HepG2 (cell line): ENCODE data around the gene TSNAXIP1. TPM values are rescaled to one million over a fixed set of nuclear protein-coding genes. Genes with fewer than 3 reads are reported as not detected.

Experiments
- ARNT ChIP-seq: fragments of 450-650 bp; IDR thresholded peaks from 2 replicates; pipeline ENCODE4 v1.6.1; 2017
- DNMT3B ChIP-seq: conservative IDR thresholded peaks from 2 replicates; pipeline ENCODE4 v1.6.1; 2016; ENCODE audit warnings: missing biosample characterization, control low read depth
- ERF ChIP-seq: IDR thresholded peaks from 2 replicates; pipeline ENCODE4 v1.6.1; 2018; ENCODE audit warnings: missing biosample characterization, missing genetic modification reagents
- GABPA ChIP-seq, 2 experiments: IDR thresholded peaks; 2 replicates each; pipeline ENCODE4 v1.6.1; 2011 to 2016; ENCODE audit warnings: low read depth in 2 of 2, low read length in 1 of 2, missing biosample characterization in 1 of 2, missing genetic modification characterization in 1 of 2
- GTF3A ChIP-seq: sonication (generic); formaldehyde crosslinking; conservative IDR thresholded peaks from 2 replicates; pipeline ENCODE4 v1.4.0; 2020; ENCODE audit warnings: mild to moderate bottlenecking, missing genetic modification reagents
- NFE2L1 ChIP-seq: sonication (generic); formaldehyde crosslinking; IDR thresholded peaks from 2 replicates; pipeline ENCODE4 v1.4.0; 2020; ENCODE audit warnings: missing genetic modification reagents, mild to moderate bottlenecking, borderline replicate concordance
- SNAPC4 ChIP-seq: sonication (generic); formaldehyde crosslinking; IDR thresholded peaks from 2 replicates; pipeline ENCODE4 v1.4.0; 2020; ENCODE audit warnings: mild to moderate bottlenecking, missing genetic modification reagents
- TAF1 ChIP-seq: sonication (generic); formaldehyde crosslinking; IDR thresholded peaks from 2 replicates; pipeline ENCODE4 v1.4.0; 2020; ENCODE audit warnings: missing genetic modification reagents
- ZFX ChIP-seq: sonication (generic); formaldehyde crosslinking; IDR thresholded peaks from 2 replicates; pipeline ENCODE4 v1.4.0; 2020; ENCODE audit warnings: mild to moderate bottlenecking, low read depth, missing genetic modification reagents, moderate library complexity
- ZNF138 ChIP-seq: sonication (generic); formaldehyde crosslinking; IDR thresholded peaks from 2 replicates; pipeline ENCODE4 v1.5.0; 2020; ENCODE audit warnings: mild to moderate bottlenecking, low read depth, missing genetic modification reagents
- ZNF343 ChIP-seq: sonication (generic); formaldehyde crosslinking; IDR thresholded peaks from 2 replicates; pipeline ENCODE4 v1.4.0; 2020; ENCODE audit warnings: mild to moderate bottlenecking, missing genetic modification reagents
- ZNF350 ChIP-seq: sonication (generic); formaldehyde crosslinking; IDR thresholded peaks from 2 replicates; pipeline ENCODE4 v1.4.0; 2020; ENCODE audit warnings: mild to moderate bottlenecking, low read depth, missing genetic modification reagents, borderline replicate concordance
- ZNF549 ChIP-seq: sonication (generic); formaldehyde crosslinking; IDR thresholded peaks from 2 replicates; pipeline ENCODE4 v1.5.0; 2020; ENCODE audit warnings: missing genetic modification reagents
- ZNF775 ChIP-seq: sonication (generic); formaldehyde crosslinking; IDR thresholded peaks from 2 replicates; pipeline ENCODE4 v1.4.0; 2020; ENCODE audit warnings: missing genetic modification reagents, mild to moderate bottlenecking, moderate library complexity, borderline replicate concordance
- ZNF777 ChIP-seq: sonication (generic); formaldehyde crosslinking; IDR thresholded peaks from 2 replicates; pipeline ENCODE4 v1.4.0; 2020; ENCODE audit warnings: missing genetic modification reagents
- ZNF792 ChIP-seq: IDR thresholded peaks from 2 replicates; pipeline ENCODE4 v1.6.1; 2016
- ZNF891 ChIP-seq: sonication (generic); formaldehyde crosslinking; IDR thresholded peaks from 2 replicates; pipeline ENCODE4 v1.5.0; 2020; ENCODE audit warnings: mild to moderate bottlenecking, missing genetic modification reagents
- polyA plus RNA-seq, 8 experiments: library from polyadenylated mRNA; depleted of rRNA in 3 of 8; stranded (reverse) in 7 of 8; unstranded in 1 of 8; fragments of >200 nt; fragmentation: Illumina TruSeq in 4 of 8; extraction: Trizol in 4 of 8; gene quantifications; 2 replicates each; pipeline versions ENCODE4 v1.2.1 to v1.2.3, GENCODE V29; 2011 to 2016; ENCODE audit warnings: low read depth in 4 of 8, missing spikeins in 1 of 8, mixed read lengths in 1 of 8; ENCODE audit not compliant: insufficient read depth in 1 of 8
- total RNA-seq, 5 experiments: library from RNA; depleted of rRNA; stranded (reverse); fragments of >200 nt; fragmentation: Illumina TruSeq; extraction: Trizol; gene quantifications; 2 replicates each; pipeline ENCODE4 v1.2.3, GENCODE V29; 2016; ENCODE audit warnings: low read depth in 1 of 5
- TF ChIP-seq, protein P1 (sequence below): sonication (generic); formaldehyde crosslinking; IDR thresholded peaks from 2 replicates; pipeline ENCODE4 v1.5.1; 2020; ENCODE audit warnings: missing genetic modification reagents, mild to moderate bottlenecking, borderline replicate concordance
- TF ChIP-seq, protein P2 (sequence below): fragments of 450-650 bp; IDR thresholded peaks from 2 replicates; pipeline ENCODE4 v1.6.1; 2016

The TSNAXIP1 gene
- total and polyA plus RNA-seq, 2 of the 13 experiments (the other 11 are each of a cell fraction or from before 2014, with no cell fraction given), result 0.37 to 0.86 TPM

DNA sequence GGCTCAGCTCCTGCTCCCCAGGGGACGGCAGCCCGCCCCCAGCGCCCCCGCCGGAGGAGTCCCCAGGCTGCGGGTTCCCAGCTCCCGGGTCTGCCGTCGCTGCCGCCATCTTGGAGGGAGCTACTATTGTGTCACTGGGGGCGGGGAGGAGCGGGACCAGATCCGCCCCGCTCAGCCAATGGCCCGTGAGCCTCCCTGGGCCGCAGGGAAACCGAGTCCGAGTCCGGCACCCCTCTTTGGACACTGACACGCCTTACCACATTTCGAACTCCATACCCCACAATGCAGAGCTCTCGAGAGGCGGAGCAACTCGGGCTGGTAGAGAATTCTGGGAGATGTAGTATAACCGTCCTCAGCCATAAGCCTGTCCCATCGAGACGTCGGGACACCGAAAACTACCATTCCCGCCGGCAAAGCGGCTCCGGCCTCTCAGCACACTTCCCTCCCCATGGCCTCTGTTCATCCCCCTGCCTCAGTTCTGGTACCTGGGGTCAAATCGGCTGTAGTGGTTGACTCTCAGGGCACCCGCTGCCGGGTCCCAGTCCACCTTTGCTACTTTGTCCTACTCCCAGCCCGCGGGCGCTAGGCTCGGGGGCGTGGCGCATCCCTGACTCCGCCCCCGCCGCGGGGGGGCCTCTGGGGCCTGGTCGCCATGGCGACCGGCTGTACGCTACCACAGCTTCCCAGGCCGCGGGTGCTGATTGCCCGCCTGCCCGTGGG, at the start of gene TSNAXIP1, which contains the start of gene RANBP10 (continued):
- TF ChIP-seq, protein P1, sequence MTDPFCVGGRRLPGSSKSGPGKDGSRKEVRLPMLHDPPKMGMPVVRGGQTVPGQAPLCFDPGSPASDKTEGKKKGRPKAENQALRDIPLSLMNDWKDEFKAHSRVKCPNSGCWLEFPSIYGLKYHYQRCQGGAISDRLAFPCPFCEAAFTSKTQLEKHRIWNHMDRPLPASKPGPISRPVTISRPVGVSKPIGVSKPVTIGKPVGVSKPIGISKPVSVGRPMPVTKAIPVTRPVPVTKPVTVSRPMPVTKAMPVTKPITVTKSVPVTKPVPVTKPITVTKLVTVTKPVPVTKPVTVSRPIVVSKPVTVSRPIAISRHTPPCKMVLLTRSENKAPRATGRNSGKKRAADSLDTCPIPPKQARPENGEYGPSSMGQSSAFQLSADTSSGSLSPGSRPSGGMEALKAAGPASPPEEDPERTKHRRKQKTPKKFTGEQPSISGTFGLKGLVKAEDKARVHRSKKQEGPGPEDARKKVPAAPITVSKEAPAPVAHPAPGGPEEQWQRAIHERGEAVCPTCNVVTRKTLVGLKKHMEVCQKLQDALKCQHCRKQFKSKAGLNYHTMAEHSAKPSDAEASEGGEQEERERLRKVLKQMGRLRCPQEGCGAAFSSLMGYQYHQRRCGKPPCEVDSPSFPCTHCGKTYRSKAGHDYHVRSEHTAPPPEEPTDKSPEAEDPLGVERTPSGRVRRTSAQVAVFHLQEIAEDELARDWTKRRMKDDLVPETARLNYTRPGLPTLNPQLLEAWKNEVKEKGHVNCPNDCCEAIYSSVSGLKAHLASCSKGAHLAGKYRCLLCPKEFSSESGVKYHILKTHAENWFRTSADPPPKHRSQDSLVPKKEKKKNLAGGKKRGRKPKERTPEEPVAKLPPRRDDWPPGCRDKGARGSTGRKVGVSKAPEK (CRISPR knock-in tag), result no peak
- TF ChIP-seq SNAPC4 (CRISPR knock-in tag), result no peak; the same call in 1 of the 2 replicates
- no peak for TF ChIP-seq ARNT
- TF ChIP-seq ZNF792 (CRISPR knock-in tag), result peak; percentile 47; the same call in 1 of the 2 replicates
- TF ChIP-seq ZNF138 (CRISPR knock-in tag), result no peak
- no peak for TF ChIP-seq ZNF549 (CRISPR knock-in tag)
- peak; percentile 33; the same call in 1 of the 2 replicates for TF ChIP-seq DNMT3B (CRISPR knock-in tag)
- TF ChIP-seq, protein P2, sequence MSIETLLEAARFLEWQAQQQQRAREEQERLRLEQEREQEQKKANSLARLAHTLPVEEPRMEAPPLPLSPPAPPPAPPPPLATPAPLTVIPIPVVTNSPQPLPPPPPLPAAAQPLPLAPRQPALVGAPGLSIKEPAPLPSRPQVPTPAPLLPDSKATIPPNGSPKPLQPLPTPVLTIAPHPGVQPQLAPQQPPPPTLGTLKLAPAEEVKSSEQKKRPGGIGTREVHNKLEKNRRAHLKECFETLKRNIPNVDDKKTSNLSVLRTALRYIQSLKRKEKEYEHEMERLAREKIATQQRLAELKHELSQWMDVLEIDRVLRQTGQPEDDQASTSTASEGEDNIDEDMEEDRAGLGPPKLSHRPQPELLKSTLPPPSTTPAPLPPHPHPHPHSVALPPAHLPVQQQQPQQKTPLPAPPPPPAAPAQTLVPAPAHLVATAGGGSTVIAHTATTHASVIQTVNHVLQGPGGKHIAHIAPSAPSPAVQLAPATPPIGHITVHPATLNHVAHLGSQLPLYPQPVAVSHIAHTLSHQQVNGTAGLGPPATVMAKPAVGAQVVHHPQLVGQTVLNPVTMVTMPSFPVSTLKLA, result peak; percentile 32
- TF ChIP-seq NFE2L1 (CRISPR knock-in tag), result no peak; the same call in 1 of the 2 replicates
- TF ChIP-seq ZNF343, result no peak
- TF ChIP-seq ZFX, result peak; percentile 89; the same call in 1 of the 2 replicates
- peak; percentile 67 for TF ChIP-seq ERF (CRISPR knock-in tag)
- no peak for TF ChIP-seq ZNF775
- TF ChIP-seq GABPA (IDR thresholded peaks at IDR 0.05; ENCODE audit: low read depth, low read length), result peak; percentile 52
- TF ChIP-seq GABPA (CRISPR knock-in tag; IDR thresholded peaks at IDR 0.05; ENCODE audit: low read depth), result peak; percentile 90
- TF ChIP-seq ZNF350 (CRISPR knock-in tag), result peak; percentile 86; the same call in 1 of the 2 replicates
- TF ChIP-seq ZNF891 (CRISPR knock-in tag), result no peak; the same call in 1 of the 2 replicates
- TF ChIP-seq GTF3A (CRISPR knock-in tag), result peak; percentile 82; the same call in 1 of the 2 replicates
- TF ChIP-seq ZNF777 (CRISPR knock-in tag), result 0 out of 2 replicates have a peak, but pooled peaks have one; percentile 9
- peak; percentile 100 for TF ChIP-seq TAF1 (CRISPR knock-in tag)
